HG03457 (cell line): ENCODE results near the gene OR1J4.
"Not testable (repeated sequence)": the region's sequence is repeated elsewhere in the genome, so short reads cannot be mapped to it uniquely, and the experiment has no call there.

Experiments
- ATAC-seq: cut with Tn5 transposase; IDR thresholded peaks from one replicate; pipeline ENCODE4 v1.9.1; 2021; ENCODE audit warnings: moderate number of reproducible peaks; ENCODE audit not compliant: unreplicated experiment

The OR1J4 gene, protein sequence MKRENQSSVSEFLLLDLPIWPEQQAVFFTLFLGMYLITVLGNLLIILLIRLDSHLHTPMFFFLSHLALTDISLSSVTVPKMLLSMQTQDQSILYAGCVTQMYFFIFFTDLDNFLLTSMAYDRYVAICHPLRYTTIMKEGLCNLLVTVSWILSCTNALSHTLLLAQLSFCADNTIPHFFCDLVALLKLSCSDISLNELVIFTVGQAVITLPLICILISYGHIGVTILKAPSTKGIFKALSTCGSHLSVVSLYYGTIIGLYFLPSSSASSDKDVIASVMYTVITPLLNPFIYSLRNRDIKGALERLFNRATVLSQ

DNA sequence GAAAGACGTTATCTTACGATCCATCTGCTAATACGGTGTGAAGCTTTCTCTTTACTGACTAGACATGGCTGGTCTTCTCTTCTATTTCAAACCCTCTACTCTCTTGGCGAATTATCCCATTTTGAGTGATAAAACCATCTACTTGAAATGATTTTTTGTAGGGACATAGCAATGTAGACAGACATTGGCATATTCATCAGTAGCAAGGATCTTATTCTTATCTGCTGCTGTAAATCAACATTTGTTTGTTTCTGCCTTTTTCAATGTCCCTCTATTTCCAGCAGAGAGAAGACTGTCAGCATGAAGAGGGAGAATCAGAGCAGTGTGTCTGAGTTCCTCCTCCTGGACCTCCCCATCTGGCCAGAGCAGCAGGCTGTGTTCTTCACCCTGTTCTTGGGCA lies at the start of gene OR1J4:
TSS of gene OR1J4 (plus strand) at position 301 of the 400 bp plus-strand sequence. CDS start at position 301, 0 bp downstream.
- no peak for ATAC-seq

- ATAC-seq, result no peak
Observed at GRCh38 chr9:122474561-122474960, 44.4 kb upstream of the OR1J4 start.

DNA sequence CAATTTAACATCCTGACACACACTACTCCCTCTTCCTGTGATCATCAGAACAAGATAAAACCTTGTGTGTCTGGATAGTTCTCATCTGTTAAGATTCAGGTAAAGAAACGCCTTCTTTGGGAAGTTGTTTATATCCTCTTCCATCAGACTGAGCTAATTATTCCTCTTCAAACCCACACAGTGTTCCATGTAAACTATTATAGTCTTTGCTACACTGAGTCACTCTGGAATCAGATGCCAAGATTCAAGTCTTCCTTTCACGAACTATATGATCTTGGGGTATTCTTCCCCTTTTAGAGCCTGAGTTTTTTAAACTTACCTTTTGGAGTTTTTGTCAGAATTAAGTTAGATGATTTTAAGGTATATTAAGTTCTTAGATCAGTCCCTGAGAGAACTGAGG lies 43.2 kb upstream of the OR1J4 start:
- no peak for ATAC-seq

DNA sequence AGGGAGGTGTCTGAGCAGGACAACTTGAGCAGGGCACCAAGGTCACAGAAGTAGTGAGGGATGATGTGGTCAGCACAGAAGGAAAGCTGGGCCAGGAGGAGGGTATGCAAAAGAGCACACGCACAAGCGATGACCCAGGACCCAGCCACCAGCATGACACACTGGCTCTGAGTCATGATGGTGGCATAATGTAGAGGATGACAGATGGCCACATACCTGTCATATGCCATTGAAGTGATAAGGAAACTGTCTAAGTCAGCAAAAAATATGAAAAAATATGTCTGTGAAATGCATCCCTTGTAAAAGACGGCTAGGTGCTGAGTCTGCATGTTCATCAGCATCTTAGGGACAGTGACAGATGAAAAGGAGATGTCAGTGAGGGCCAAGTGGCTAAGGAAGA lies 41.6 kb upstream of the OR1J4 start:
- no peak for ATAC-seq

DNA sequence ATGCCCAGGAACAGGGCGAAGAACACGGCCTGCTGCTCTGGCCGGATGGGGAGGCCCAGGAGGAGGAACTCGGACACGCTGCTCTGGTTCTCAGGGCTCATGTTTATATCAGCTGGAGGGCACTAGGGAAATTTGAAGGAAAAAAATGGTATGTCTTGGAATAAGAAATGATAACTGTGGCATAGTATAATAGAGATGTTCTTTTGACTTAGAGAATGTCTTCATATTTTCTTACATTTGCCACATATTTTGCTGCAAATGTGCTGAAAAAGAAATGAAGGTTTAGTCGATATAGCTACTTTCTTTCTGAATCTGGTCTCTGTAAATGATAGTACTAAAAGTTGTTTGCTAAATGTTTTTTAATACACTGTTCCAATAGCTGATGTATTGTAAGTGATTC lies 41.1 kb upstream of the OR1J4 start, which contains the start of gene OR1J1:
TSS of gene OR1J1 (minus strand) at position 101 of the 400 bp plus-strand sequence. CDS start at position 101, 0 bp downstream.
- no peak for ATAC-seq

DNA sequence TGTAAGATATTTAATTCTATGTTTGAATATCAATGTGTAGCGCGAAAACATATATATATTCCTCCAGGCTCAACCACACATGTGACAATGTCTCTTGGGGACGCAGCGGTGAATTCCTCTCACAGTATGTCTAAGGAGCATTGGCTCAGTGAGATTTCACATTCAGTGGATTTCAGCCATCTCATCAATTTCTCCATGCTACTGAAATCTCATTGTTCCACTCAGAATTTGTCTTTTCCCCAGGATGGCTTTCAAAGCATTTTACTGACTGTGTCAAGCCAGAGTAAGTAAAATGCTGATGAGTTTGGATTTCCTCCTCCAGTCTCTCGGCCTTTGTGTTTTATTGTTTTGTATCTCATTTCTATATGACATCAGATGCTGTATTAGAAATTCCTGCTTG lies 39.9 kb upstream of the OR1J4 start:
- no peak for ATAC-seq

DNA sequence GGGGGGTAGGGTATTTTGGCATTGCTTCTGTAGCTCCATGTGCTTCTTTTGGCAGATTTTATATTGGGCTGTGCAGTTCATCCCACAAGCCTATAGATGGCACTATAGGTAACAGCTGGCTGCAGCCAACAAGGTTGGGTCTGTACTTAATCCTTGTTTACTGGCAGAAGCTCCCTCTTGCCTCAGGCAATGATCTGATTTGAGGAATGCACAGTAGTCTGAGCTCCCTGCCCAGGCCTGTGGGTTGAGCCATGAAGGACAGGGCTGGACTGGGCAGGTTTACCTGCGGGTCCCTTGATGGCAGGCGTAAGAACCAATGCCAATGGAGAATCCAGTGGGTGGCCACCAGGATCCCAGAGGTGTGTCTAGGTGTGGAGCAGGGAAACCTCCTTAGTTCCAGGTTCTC lies 20.1 kb upstream of the OR1J4 start:
- ATAC-seq, result no peak

GRCh38 chr9:122506964-122507363 lies 12.0 kb upstream of the OR1J4 start:
- no peak for ATAC-seq

DNA sequence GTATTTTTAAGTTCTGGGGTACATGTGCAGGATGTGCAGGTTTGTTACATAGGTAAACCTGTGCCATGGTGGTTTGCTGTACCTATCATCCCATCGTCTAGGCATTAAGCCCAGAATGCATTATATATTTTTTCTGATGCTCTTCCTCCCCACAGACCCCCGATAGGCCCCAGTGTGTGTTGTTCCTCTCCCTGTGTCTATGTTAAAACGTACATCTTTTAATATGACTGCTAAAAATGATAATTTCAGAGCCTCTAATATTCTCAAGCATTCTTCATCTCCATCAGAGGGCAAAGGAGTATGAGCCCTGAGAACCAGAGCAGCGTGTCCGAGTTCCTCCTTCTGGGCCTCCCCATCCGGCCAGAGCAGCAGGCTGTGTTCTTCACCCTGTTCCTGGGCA lies 8.4 kb upstream of the OR1J4 start, which contains the start of gene OR1J2:
TSS of gene OR1J2 (plus strand) at position 301 of the 400 bp plus-strand sequence. CDS start at position 301, 0 bp downstream.
- ATAC-seq, result no peak

DNA sequence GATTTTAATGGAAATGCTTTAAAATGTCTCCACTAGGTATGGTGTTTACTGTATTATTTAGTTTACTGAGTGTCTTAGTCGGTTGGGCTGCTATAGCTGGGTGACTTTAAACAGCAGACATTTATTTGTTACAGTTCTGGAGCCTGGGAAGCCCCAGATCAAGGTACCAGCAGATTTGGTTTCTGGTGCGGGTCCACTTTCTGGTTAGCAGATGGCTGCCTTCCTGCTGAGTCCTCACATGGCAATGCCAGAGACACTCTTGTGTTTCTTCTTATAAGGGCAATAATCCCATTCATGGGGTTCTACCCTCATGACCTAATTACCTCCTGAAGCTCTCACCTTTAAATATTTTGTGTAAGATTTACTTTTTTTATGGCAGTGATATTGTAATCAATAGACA lies 715 bp upstream of the OR1J4 start:
- ATAC-seq, result no peak

GRCh38 chr9:122519376-122519775 lies 435 bp downstream of the OR1J4 start:
- no peak for ATAC-seq

GRCh38 chr9:122526602-122527001 lies 7.7 kb downstream of the OR1J4 start:
- ATAC-seq, result no peak

DNA sequence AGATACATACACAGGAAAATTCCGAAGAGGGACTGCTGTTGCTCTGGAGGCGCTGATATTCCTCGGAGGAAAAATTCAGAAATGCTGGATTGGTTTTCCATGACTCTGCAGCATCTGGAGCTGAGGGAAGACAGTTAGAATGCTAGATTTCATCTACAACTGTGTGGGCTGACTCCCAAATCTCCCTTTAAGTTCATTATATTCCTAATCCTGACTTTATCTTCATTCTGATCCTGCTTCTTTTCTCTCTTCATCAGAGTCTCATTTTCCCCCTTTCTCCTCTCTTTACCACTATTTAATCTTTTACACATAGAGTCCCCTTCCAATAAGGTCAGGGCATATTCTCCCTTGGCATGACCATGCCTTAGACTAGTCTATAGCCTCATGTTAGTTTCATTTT lies 8.3 kb downstream of the OR1J4 start, which contains the start of gene OR1N1:
TSS of gene OR1N1 (minus strand) at position 101 of the 400 bp plus-strand sequence. CDS start at position 101, 0 bp downstream.
- no peak for ATAC-seq

- ATAC-seq, result not testable (repeated sequence)
Observed at GRCh38 chr9:122531157-122531556, 12.2 kb downstream of the OR1J4 start.

GRCh38 chr9:122536134-122536533 lies 17.2 kb downstream of the OR1J4 start:
- no peak for ATAC-seq

DNA sequence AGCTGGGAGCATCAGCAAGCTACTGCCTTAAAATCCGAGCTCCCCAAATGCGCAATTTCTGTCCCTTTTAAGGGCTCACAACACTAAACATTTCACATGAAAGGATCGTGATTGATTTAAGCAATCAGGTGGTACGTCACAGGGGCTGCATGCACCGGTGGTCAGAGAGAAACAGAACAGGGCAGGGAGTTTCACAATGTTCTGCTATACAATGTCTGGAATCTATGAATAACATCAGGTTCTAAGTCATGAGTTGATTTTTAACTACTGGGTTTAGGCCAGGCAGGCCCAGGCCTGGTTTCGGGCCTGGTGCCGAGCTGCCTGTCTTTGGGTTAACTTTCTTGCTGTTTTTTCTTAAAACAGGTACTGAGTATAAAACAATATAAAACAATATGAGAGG lies 18.1 kb downstream of the OR1J4 start:
- not testable (repeated sequence) for ATAC-seq

DNA sequence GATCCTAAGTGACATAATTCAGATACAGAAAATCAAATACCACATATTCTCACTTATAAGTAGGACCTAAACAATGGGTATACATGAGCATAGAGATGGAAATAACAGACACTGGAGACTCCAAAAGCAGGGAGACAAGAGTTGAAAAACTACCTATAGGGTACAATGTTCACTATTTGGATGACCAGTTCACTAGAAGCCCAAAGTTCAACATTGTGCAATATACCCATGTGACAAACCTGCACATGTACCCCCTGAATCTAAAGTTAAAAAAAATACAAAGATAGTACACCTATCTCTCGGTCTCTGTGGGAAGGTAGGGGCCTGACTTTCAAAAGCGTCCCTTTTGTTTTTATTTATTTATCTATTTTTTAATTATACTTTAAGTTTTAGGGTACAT lies 19.8 kb downstream of the OR1J4 start:
- no peak for ATAC-seq

DNA sequence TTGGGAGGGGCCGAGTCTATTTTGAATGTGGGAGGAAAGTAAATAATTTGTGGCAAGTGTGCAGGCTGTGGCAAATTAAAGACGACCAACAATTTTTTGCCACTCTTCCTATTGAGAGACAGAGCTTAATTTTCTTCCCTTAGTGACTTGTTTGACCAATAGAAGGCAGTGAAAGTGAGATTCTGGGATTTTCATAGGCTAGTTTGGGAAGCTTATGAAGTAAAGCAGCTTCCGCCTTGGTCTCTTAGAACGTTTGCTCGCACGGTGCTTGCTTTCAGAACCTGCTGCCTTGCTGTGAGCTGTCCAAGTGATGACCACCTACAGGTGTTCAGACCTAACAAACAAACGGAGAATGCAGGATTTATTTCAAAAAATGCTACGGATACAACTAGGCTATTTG lies 27.3 kb downstream of the OR1J4 start:
- no peak for ATAC-seq

DNA sequence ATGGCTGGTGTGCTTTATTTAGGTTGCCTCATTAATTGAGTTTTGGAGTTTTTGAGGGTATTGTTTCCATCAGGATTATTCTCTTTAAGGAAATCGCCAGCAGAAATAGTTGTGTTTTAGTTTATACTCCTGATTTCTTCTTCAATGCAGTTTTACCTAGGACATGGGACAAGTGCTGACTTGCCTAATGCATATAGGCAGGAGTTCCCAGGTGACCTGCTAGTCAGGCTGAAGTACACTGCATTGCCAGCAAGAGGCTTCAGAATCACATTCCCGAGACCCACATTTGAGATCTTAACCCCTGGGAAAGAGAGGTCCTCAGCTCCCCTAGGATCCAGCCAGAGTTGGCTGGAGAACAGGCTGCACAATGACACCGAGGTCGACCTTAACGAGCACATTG lies 32.4 kb downstream of the OR1J4 start:
- ATAC-seq, result no peak

DNA sequence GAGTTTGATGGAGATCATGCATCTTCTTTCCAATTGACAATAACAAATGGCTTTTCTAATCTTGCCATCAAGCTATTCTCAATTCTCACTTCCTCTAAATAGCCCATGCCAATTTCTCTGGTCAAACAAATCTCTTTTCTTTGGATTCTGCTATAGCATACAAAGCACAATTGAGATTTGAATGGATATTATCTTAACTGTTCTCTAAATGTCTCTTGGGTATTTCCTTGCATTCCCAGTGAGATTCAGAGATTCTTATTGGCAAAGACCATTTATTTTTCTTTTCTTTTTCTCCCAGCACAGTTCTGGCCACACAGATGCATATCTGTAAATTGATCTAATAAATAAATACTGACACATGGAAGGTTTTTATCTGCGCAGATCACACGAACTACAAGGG lies 33.9 kb downstream of the OR1J4 start, which contains the start of gene OR1N2:
TSS of gene OR1N2 (plus strand) at position 301 of the 400 bp plus-strand sequence. CDS start 100 bp downstream, outside the sequence.
- no peak for ATAC-seq

DNA sequence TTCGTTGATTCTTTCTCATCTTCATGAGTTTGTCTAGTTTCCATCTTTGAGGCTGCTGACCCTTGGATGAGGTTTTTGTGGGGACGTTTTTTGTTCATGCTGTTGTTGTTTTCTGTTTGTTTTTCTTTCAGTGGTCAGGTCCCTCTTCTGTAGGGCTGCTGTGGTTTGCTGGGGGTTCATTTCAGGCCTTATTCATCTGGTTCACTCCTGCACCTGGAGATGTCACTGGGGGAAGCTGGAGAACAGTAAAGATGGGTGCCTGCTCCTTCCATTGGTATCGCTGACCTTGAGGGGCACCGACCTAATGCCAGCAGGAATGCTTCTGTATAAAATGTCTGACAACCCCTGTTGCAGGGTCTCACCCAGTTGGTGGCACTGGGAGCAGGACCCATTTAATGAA lies 42.5 kb downstream of the OR1J4 start:
- ATAC-seq, result no peak

DNA sequence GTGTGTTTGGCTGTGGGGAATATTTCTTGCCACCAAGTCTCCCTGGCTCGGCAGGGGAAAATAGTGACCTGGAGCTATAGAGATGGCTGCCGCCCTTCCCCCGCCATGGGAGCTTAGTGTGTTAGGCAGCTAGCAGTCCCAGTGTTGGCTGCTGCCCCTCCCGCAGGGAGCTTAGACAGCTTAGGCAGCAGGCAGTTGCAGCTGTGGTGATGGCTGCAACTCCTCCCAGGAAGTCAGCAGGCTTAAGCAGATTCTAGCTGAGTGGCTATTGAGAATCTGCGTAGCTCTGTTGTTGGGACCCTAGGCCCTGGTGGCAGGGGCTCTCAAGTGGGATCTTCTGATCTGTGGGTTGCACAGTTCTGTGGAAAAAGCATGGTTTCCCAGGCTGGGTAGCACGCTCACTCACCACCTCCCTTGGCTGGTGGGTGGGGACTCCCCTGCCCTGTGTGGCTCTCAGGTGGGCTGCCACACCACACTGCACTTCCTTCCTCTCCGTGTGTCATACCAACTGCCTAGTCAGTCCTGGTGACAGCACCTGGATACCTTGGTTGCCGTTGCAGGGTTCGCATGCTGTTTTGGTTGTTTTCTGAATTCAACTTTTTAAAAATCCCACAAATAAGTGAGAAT lies 43.3 kb downstream of the OR1J4 start:
- no peak for ATAC-seq
